Ureter (tissue), 1 donor: Measurements from ENCODE around the gene ZNF823. TPM values are rescaled to one million over a fixed set of nuclear protein-coding genes. Genes with fewer than 3 reads are reported as not detected.
"Not testable (repeated sequence)": the region's sequence is repeated elsewhere in the genome, so short reads cannot be mapped to it uniquely, and the experiment has no call there.

Source experiments
- DNase-seq: peaks from one replicate; pipeline ENCODE4 v3.0.0-alpha.2; 2020; ENCODE audit warnings: low spot score
- total RNA-seq: library from RNA; stranded (reverse); gene quantifications from one replicate; pipeline ENCODE4 v1.2.4, GENCODE V29; 2023
- donor health status: DM: yes; HTN: yes; CAD: no.

ZNF823 gene
- total RNA-seq: 21.5 TPM

- peak; percentile 100 for DNase-seq
Measured at GRCh38 chr19:11738746-11739620, at the start of gene ZNF823. Gene ZNF823, minus strand, starts transcription at chr19:11738946. Its CDS starts 127 bp downstream, at chr19:11738819.

- no peak for DNase-seq
Measured at GRCh38 chr19:11787536-11787935, 48.8 kb upstream of the ZNF823 start.

GRCh38 chr19:11784356-11784755, 45.6 kb upstream of the ZNF823 start:
- DNase-seq: no peak

GRCh38 chr19:11783767-11784166, 45.0 kb upstream of the ZNF823 start:
- DNase-seq: no peak

- no peak for DNase-seq
Measured at GRCh38 chr19:11781295-11782057, 42.7 kb upstream of the ZNF823 start.

GRCh38 chr19:11780431-11781020, 41.8 kb upstream of the ZNF823 start:
- DNase-seq: no peak

GRCh38 chr19:11776669-11777068, 37.9 kb upstream of the ZNF823 start:
- not testable (repeated sequence) for DNase-seq

GRCh38 chr19:11771520-11771919, 32.8 kb upstream of the ZNF823 start:
- DNase-seq: not testable (repeated sequence)

GRCh38 chr19:11769995-11770394, 31.2 kb upstream of the ZNF823 start:
- no peak for DNase-seq

GRCh38 chr19:11767633-11768133, 28.9 kb upstream of the ZNF823 start:
- DNase-seq: peak; percentile 59

- DNase-seq: peak; percentile 99
Measured at GRCh38 chr19:11766597-11767591, 28.1 kb upstream of the ZNF823 start, which contains the start of gene ZNF441. Gene ZNF441, plus strand, starts transcription at chr19:11767000. Its CDS starts 194 bp downstream, at chr19:11767194.

GRCh38 chr19:11763611-11764010, 24.9 kb upstream of the ZNF823 start:
- DNase-seq: no peak

GRCh38 chr19:11763117-11763516, 24.4 kb upstream of the ZNF823 start:
- no peak for DNase-seq

GRCh38 chr19:11759805-11760204, 21.1 kb upstream of the ZNF823 start:
- DNase-seq: no peak

- DNase-seq: no peak
Measured at GRCh38 chr19:11756965-11757364, 18.2 kb upstream of the ZNF823 start.

GRCh38 chr19:11754663-11755062, 15.9 kb upstream of the ZNF823 start:
- no peak for DNase-seq

GRCh38 chr19:11752244-11752736, 13.5 kb upstream of the ZNF823 start:
- no peak for DNase-seq

GRCh38 chr19:11749751-11750150, 11.0 kb upstream of the ZNF823 start:
- DNase-seq: no peak

GRCh38 chr19:11747277-11747676, 8.5 kb upstream of the ZNF823 start:
- DNase-seq: no peak

- no peak for DNase-seq
Measured at GRCh38 chr19:11745869-11746268, 7.1 kb upstream of the ZNF823 start.
